Kidney (tissue), 22 donors: ENCODE data around the gene SMOC1. TPM values are rescaled to one million over a fixed set of nuclear protein-coding genes. Genes with fewer than 3 reads are reported as not detected.

Source experiments
- DNase-seq, 5 donors: peaks; one replicate each; pipeline ENCODE4 v3.0.0-alpha.2; 2013 to 2020
- FAIRE-seq: peaks from 2 replicates; lab custom pipeline; 2012; peaks lifted over from hg19 to GRCh38; lab: Jason Lieb, UNC
- H3K27ac ChIP-seq, 2 donors: one replicate each; pipeline ENCODE4 v1.7.0; 2013; ENCODE audit warnings: low read depth in 2 of 2, low read length in 2 of 2, inconsistent platforms in 1 of 2
- H3K27me3 ChIP-seq: one replicate; pipeline ENCODE4 v1.7.1; 2013; ENCODE audit warnings: low read length, inconsistent platforms; ENCODE audit not compliant: control insufficient read depth, insufficient read depth
- H3K36me3 ChIP-seq, 3 donors: one replicate each; pipeline versions ENCODE4 v1.7.0 to v1.7.1; 2013; ENCODE audit warnings: low read length in 3 of 3, control low read depth in 1 of 3, inconsistent platforms in 1 of 3; ENCODE audit not compliant: insufficient read depth in 3 of 3, control insufficient read depth in 2 of 3
- H3K4me1 ChIP-seq, 3 donors: one replicate each; pipeline versions ENCODE4 v1.7.0 to v1.7.1; 2013; ENCODE audit warnings: low read length in 3 of 3, inconsistent platforms in 1 of 3, low read depth in 1 of 3; ENCODE audit not compliant: control insufficient read depth in 2 of 3, insufficient read depth in 2 of 3
- H3K4me3 ChIP-seq, 3 donors: one replicate each; pipeline versions ENCODE4 v1.7.0 to v1.8.1; 2013; ENCODE audit warnings: low read length in 3 of 3, control low read depth in 1 of 3, inconsistent platforms in 1 of 3
- H3K9ac ChIP-seq, 3 donors: one replicate each; pipeline versions ENCODE4 v1.7.0 to v1.7.1; 2013; ENCODE audit warnings: low read length in 3 of 3, control low read depth in 1 of 3, inconsistent platforms in 1 of 3
- H3K9me3 ChIP-seq, 3 donors: one replicate each; pipeline versions ENCODE4 v1.7.0 to v1.7.1; 2013; ENCODE audit warnings: low read length in 3 of 3, control low read depth in 1 of 3, inconsistent platforms in 1 of 3; ENCODE audit not compliant: control insufficient read depth in 2 of 3, insufficient read depth in 1 of 3
- intact Hi-C: fragments of 100-400 bp; cut with DNase I; formaldehyde crosslinking; loops from one replicate; pipeline ENCODE4 v1.11.1; 2022
- long read RNA-seq, 10 donors: library from polyadenylated mRNA in 1 of 10; unstranded in 1 of 10; transcript quantifications; one replicate each; pipeline ENCODE4 v2.0.0 and lab custom pipeline, GENCODE V29; 2021 to 2026
- polyA plus RNA-seq: library from polyadenylated mRNA; stranded (reverse); fragments of 350-450 nt; fragmentation: Illumina TruSeq; extraction: RNeasy Lipid Tissue Mini Kit (QIAGEN cat#74804); gene quantifications from one replicate; pipeline ENCODE4 v1.2.3, GENCODE V29; 2014; ENCODE audit warnings: low read depth, low replicate concordance; ENCODE audit not compliant: insufficient read depth
- total RNA-seq: library from RNA; stranded (reverse); fragmentation: NEBNext Ultra II Directional; extraction: Animal tissue kit (Norgen Biotek cat#: 25700); gene quantifications from one replicate; pipeline ENCODE4 v1.2.1, GENCODE V29; 2021
- TF ChIP-seq, protein P1 (sequence below): IDR thresholded peaks from 3 replicates; pipeline ENCODE4 v1.5.1; 2012; ENCODE audit warnings: mild to moderate bottlenecking, moderate library complexity, borderline replicate concordance; ENCODE audit not compliant: insufficient read depth; ENCODE audit errors: extremely low read depth
- donor health status: control.
- donor health status: control.
- donor health status: control.
- donor health status: control.
- donor health status: control.
- donor health status: DM: yes; HTN: yes; CAD: no.
- donor health status: Normal renal cell carcinoma (clear cell type).

SMOC1 gene, protein sequence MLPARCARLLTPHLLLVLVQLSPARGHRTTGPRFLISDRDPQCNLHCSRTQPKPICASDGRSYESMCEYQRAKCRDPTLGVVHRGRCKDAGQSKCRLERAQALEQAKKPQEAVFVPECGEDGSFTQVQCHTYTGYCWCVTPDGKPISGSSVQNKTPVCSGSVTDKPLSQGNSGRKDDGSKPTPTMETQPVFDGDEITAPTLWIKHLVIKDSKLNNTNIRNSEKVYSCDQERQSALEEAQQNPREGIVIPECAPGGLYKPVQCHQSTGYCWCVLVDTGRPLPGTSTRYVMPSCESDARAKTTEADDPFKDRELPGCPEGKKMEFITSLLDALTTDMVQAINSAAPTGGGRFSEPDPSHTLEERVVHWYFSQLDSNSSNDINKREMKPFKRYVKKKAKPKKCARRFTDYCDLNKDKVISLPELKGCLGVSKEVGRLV
- 2.8 TPM for total RNA-seq
- polyA plus RNA-seq: 1.2 TPM
- long read RNA-seq, donor 1: 0 reads
- long read RNA-seq, donor 2: 0 reads
- long read RNA-seq, donor 3: 0 reads
- long read RNA-seq, donor 4: 0 reads
- long read RNA-seq, donor 5: 0 reads
- long read RNA-seq, donor 6: 0 reads
- long read RNA-seq, donor 7, partial matches to known transcripts: 0 of 1 reads
- long read RNA-seq, donor 7, other reads (novel, unspliced or antisense): 1 of 1 reads
- long read RNA-seq, donor 8: 0 reads
- long read RNA-seq, donor 9: 0 reads
- long read RNA-seq, donor 10: 0 reads

DNA sequence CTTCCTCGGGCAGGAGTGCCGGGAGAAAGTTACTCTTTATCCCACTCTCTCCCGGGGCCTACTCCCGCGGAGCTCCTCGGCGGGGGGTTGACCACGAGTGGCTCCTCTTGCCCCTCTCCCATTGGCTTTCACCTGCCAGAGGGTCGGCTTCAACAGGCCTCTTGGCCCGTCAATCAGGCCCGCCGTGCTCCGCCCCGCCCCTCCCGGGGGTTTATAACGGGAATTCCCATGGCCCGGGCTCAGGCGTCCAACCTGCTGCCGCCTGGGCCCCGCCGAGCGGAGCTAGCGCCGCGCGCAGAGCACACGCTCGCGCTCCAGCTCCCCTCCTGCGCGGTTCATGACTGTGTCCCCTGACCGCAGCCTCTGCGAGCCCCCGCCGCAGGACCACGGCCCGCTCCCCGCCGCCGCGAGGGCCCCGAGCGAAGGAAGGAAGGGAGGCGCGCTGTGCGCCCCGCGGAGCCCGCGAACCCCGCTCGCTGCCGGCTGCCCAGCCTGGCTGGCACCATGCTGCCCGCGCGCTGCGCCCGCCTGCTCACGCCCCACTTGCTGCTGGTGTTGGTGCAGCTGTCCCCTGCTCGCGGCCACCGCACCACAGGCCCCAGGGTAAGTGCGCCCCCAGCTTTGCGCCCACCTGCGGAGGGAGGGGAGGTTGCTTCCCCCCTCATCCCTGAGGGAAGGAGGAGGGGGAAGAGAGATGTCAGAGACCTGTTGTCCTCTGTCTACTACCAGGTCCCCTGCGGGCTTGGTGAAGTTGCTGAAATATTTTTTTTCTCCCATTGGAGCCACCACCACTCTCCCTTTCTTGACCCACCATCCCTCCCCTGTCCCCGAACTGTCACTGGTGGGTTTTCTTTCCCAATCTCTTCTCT lies at the start of gene SMOC1:
TSS of gene SMOC1 (plus strand) at position 242 of the 869 bp plus-strand sequence. CDS start at position 505, 263 bp downstream.
- H3K4me3 ChIP-seq: peak within 1 kb of the TSS in 1 of 3 donors; percentile 32
- DNase-seq (peak; percentile 62 to 81 (median 76)), FAIRE-seq (no peak)
- H3K36me3 ChIP-seq: no peaks in the 10 kb centered on the region
- H3K9me3 ChIP-seq: peaks cover 0 to 2% (median 0%) of the 10 kb centered on the region in 3 donors
- H3K27ac ChIP-seq: no peak within 1 kb of the TSS
- H3K9ac ChIP-seq: no peak within 1 kb of the TSS
- H3K4me1 ChIP-seq: peaks cover 0 to 2% (median 0%) of the 10 kb centered on the region in 3 donors
- TF ChIP-seq, protein P1, sequence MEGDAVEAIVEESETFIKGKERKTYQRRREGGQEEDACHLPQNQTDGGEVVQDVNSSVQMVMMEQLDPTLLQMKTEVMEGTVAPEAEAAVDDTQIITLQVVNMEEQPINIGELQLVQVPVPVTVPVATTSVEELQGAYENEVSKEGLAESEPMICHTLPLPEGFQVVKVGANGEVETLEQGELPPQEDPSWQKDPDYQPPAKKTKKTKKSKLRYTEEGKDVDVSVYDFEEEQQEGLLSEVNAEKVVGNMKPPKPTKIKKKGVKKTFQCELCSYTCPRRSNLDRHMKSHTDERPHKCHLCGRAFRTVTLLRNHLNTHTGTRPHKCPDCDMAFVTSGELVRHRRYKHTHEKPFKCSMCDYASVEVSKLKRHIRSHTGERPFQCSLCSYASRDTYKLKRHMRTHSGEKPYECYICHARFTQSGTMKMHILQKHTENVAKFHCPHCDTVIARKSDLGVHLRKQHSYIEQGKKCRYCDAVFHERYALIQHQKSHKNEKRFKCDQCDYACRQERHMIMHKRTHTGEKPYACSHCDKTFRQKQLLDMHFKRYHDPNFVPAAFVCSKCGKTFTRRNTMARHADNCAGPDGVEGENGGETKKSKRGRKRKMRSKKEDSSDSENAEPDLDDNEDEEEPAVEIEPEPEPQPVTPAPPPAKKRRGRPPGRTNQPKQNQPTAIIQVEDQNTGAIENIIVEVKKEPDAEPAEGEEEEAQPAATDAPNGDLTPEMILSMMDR: no peak
- peaks cover 4% of the 10 kb centered on the region for H3K27me3 ChIP-seq
- intact Hi-C loops: no loop called here

GRCh38 chr14:69838881-69839416 lies 40.3 kb upstream of the SMOC1 start:
- Histone ChIP-seq H3K4me3 (no peak overlapping the region), H3K9ac (no peak overlapping the region), H3K27me3 (peaks cover 6% of the 10 kb centered on the region), H3K36me3 (no peaks in the 10 kb centered on the region), H3K9me3 (peaks cover 0 to 6% (median 0%) of the 10 kb centered on the region in 3 donors), H3K4me1 (peaks cover 0 to 3% (median 0%) of the 10 kb centered on the region in 3 donors), H3K27ac (no peak overlapping the region)
- peak in 3 of 5 donors; percentile 33 to 58 (median 51) for DNase-seq
- TF ChIP-seq, protein P1: no peak
- FAIRE-seq: no peak
- intact Hi-C loops: no loop called here

DNA sequence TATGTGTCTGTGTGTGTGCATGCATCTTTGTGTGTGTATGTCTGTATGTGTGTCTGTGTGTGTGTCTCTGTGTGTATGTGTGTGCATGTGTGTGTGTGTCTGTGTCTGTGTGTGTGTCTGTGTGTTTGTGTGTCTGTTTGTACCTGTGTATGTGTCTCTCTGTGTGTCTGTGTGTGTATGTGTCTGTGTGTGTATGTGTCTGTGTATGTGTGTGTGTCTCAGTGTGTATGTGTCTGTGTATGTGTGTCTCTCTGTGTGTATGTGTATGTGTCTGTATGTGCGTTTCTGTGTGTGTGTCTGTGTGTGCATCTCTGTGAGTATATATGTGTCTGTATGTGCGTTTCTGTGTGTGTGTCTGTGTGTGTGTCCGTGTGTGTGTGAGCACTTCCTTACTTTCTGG lies 39.6 kb upstream of the SMOC1 start:
- no peak for DNase-seq
- Histone ChIP-seq H3K4me3 (peak overlapping the region in 1 of 3 donors; percentile 33), H3K4me1 (peaks cover 0 to 3% (median 0%) of the 10 kb centered on the region in 3 donors), H3K27ac (no peak overlapping the region), H3K9me3 (peaks cover 0 to 6% (median 0%) of the 10 kb centered on the region in 3 donors), H3K27me3 (peaks cover 6% of the 10 kb centered on the region), H3K9ac (no peak overlapping the region), H3K36me3 (no peaks in the 10 kb centered on the region)
- intact Hi-C loops: no loop called here
- TF ChIP-seq, protein P1: no peak
- no peak for FAIRE-seq
